HG03066 (cell line): ENCODE measurements around the gene ATP1B4.
"Not testable (repeated sequence)": the region's sequence is repeated elsewhere in the genome, so short reads cannot be mapped to it uniquely, and the experiment has no call there.

Source experiments
- ATAC-seq: cut with Tn5 transposase; IDR thresholded peaks from one replicate; pipeline ENCODE4 v1.9.1; 2021; ENCODE audit warnings: low read depth; ENCODE audit not compliant: unreplicated experiment

The ATP1B4 gene

GRCh38 chrX:120361764-120362305 lies at the start of gene ATP1B4:
TSS of gene ATP1B4 (plus strand) at chrX:120362089. CDS start at chrX:120362169, 80 bp downstream.
- ATAC-seq = no peak

DNA sequence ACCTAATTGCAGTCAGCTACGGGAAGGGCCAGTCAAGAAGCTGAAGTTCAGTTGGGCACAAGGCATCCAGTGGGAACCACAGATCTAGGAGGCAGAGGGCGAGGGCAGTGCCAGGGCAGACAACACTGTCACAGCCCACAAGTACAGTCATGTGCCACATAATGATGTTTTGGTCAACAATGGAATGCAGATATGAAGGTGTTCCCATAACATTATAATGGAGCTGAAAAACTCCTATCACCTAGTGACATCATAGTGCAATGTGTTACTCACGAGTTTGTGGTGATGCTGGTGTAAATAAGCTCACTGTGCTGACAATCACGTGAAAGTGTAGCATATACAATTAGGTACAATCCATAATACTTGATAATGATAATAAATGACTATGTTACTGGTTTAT lies 46.1 kb upstream of the ATP1B4 start:
- no peak for ATAC-seq

GRCh38 chrX:120316587-120317283 lies 45.2 kb upstream of the ATP1B4 start:
- ATAC-seq = no peak

DNA sequence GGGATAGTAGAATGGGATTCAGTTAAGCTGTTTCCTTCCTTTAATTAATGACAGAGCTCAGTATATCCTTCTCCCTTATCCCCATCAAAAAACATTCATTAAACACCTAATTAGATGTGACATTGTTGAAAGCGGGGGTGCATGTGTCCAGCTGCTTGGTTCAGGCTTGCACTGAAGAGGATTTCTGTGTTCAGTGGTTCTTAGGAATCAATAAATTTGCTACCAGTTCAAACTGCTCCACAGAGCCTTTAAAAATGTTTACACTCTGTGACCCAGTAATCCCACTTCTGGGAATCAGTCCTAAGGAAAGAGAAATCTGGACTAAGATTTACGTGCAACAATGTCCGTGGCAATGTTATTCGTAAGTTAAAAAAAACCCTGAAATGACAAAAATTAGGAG lies 43.5 kb upstream of the ATP1B4 start:
- no peak for ATAC-seq

- no peak for ATAC-seq
Measured at GRCh38 chrX:120321520-120322281, 40.2 kb upstream of the ATP1B4 start.

GRCh38 chrX:120331116-120331515 lies 30.8 kb upstream of the ATP1B4 start:
- no peak for ATAC-seq

GRCh38 chrX:120332394-120332793 lies 29.5 kb upstream of the ATP1B4 start:
- no peak for ATAC-seq

DNA sequence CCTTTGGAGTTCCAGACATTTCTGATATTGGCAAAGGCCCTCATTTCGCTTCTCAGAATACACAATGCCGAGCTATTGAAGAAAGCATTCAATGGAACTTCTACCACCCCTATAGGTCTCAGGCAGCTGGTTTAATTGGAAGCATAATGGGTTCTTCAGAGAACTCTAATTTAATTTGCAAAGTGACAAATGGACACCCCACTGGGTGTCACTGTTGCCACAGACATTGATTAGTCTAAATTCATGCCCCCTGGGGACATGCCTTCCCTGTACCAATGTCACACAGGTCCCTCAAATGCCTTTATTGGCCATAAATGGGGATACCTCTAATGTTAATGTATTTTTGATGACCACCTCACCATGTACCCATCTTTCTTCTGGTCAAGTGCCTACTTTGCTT lies 27.7 kb upstream of the ATP1B4 start:
- ATAC-seq = no peak

DNA sequence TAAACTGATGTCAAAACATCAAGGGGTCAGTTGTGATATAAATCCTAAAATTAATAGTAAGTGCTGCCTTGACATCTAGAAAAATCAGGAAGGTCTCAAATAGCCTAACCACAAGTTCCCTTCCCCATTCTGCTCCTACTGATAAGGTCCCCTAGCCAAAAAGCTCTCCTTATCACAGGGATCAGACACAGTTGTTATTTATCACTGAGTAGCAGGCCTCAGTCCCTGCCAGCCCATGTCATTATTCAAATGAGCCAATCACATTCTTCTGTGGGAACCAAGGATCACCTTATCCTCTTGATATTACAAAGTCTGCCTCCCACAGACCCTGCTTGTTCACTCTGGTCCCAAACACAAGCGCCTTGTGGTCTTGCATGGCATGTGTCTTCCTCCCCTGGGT lies 27.3 kb upstream of the ATP1B4 start:
- ATAC-seq = no peak

DNA sequence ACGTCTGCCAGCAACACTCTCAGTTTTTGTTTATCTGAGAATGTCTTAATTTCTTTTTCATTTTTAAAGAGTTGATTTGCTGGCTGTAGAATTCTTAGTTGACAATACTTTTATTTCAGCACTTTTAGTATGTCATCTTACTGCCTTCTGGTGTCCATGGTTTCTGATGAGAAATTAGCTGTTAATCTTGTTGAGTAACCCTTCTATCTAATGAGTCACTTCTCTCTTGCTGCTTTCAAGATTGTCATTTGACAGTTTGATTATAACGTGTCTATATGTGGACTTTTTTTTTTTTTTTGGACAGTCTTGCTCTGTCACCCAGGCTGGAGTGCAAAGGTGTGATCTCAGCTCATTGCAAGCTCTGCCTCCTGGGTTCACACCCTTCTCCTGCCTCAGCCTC lies 26.6 kb upstream of the ATP1B4 start:
- no peak for ATAC-seq

GRCh38 chrX:120336899-120337298 lies 25.0 kb upstream of the ATP1B4 start:
- ATAC-seq = no peak

DNA sequence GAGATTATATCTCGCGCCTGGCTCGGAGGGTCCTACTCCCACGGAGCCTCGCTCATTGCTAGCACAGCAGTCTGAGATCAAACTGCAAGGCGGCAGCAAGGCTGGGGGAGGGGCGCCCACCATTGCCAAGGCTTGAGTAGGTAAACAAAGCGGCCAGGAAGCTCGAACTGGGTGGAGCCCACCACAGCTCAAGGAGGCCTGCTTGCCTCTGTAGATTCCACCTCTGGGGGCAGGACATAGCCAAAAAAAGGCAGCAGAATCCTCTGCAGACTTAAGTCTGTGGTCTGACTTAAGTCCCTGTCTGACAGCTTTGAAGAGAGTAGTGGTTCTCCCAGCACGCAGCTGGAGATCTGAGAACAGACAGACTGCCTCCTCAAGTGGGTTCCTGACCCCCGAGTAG lies 17.3 kb upstream of the ATP1B4 start:
- ATAC-seq = not testable (repeated sequence)

DNA sequence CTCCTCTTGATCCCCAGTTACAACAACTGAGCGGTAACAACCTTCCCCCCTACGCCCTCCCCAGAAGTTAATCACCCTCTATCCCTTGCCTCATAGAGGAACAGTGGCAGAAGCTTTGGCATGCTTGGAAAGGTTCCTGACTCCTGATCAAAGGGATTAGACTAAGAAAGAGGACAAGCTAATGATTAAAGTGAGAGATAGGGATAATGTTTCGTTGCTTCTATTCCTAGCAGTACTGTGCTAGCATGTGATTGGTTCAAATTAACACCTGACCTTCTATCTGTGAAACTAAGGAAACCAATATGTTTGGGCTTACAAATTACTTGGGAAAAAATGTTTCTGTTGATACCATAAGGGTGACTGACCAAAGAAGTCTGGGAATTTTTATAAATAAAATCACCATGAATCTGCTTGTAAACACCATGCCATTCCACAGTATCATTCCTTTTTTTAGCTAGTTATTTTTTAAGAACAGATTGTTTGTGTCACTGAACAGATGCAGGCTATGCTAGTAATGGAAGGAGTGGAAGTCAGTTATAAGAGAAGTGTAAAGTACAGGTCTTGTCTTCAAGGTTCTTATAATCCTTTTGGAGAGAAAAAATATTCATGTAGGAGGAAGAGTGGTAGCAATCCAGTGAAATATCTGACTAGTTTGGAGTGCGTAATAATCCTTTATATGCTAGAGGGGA lies 11.3 kb upstream of the ATP1B4 start:
- no peak for ATAC-seq

DNA sequence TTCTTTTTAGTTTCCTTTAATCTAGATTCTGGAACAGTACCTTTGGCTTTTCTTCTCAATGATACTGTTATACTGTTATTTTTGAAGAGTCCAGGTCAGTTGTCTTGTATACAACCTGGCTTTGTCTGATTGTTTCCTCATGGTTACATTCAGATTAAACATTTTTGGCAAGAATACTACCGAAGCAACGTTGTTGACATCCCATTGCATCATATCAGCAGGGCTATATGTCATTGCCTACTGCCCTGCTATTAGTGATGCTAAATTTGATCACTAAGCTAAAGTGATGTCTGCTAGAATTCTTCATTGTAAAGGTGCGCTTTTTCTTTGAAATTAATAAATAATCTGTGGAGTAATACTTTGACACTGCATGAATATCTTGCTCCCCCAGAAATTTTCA lies 5.8 kb upstream of the ATP1B4 start:
- no peak for ATAC-seq

DNA sequence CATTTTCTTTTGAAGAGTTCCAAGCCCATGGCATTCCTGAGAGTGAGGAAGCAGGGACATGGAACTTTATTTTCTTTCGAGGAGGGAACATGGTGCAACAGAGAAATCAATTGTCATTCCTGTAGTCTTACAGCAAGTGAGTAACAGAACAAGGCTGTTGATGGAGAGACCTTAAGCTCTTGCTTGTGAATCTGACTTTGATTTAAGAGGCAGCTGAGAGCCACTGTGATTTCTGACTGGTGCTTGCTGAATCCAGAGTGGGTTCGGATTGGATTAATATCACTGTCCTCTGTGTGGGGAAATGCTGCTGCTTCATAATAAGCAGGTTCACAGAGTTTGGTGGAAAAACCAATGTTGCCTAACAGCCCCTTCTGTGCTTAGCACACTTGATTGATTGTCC lies 4.7 kb upstream of the ATP1B4 start:
- ATAC-seq = no peak

DNA sequence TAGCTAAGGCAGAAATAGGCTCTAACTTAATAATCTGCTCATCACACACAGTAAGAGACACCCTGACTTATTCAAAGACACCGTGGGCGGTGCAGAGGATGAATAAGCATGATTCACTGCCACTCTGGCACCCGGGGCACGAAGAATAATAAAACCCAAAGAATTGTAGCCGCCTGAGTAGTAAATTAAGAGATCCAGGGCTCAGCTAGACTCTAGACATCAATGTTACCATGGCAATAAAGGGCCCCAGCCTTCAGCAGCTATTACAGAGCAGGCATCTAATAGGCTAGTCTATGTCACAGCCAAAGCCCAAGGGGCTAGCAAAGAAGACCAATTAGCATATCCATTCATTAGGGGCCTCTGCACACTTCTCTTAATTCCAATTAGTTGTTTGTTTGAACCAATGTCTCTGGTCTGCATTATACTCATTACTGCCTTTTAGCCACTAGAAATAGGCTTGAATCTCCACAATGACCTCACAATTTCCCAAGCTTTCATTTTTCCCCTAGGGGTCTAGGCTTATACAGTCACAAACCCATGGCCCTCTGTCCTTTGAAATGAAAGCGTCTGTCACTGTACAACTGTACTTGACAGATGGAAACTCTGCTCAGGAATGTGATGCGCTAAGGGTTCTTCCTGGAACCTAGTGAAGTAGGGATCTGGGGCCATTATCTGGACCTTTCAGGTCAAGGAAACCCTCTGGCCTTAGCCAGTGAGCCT lies 3.0 kb upstream of the ATP1B4 start:
- ATAC-seq = no peak

- peak; percentile 63 for ATAC-seq
Measured at GRCh38 chrX:120365320-120365719, 3.4 kb downstream of the ATP1B4 start.

DNA sequence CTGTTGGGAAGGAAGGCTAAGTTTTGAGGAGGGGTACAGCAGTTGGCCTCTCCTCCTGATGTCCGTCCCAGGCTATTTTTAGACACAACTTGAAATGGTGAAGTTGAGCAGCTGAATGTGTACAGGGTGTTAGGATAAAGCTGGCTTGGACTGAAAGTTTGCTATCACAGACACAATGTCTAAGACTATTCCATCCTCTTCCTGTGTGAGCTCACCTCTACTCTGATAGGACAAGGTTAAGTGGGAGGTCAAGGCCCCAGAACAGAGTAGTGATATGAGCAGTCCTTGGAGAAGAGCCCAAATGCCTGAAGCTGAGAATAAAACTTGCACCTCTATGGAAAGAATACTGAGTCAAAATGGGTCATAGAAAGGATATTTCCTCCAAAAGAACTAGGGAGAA lies 4.1 kb downstream of the ATP1B4 start:
- ATAC-seq = no peak

DNA sequence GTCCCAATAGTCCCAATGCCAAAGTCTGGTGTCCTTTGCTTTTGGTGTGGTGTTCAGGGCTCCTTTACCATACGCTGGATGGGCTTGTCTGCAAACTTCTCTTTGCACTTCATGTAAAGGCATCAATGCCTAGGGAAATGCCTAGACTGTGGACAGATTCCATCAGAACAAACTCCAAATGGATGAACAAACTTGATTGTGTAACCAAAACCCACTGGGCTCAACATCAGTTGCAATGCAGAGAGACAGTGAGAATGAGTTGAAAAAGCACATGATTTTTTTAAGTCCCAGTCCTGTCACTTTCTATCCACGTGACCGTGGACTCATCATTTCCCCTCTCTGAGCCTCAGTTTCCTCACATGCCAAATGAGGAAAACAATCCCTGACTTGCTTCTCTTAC lies 4.9 kb downstream of the ATP1B4 start:
- ATAC-seq = no peak

GRCh38 chrX:120367402-120368109 lies 5.7 kb downstream of the ATP1B4 start:
- no peak for ATAC-seq
